Thyroid gland (tissue), 4 donors: ENCODE results near the gene EFHD2.

Experiments
- CTCF ChIP-seq, 6 experiments: fragments of 200-600 bp in 3 of 6; fragments of 450-650 bp in 3 of 6; sonication (generic) in 3 of 6; IDR thresholded peaks; one replicate each; pipeline ENCODE4 v1.5.1; 2016 to 2019; ENCODE audit warnings: antibody characterized with exemption in 6 of 6, mild to moderate bottlenecking in 2 of 6, inconsistent platforms in 1 of 6, moderate library complexity in 1 of 6
- POLR2A ChIP-seq, 2 donors: fragments of 450-650 bp; IDR thresholded peaks; one replicate each; pipeline ENCODE4 v1.6.1; 2017; ENCODE audit warnings: antibody characterized with exemption in 2 of 2, mild to moderate bottlenecking in 2 of 2, moderate library complexity in 1 of 2

GRCh38 chr1:15432324-15432723 is 22.6 kb downstream of the EFHD2 start:
- TF ChIP-seq CTCF (IDR thresholded peaks at IDR 0.05): no peak
- TF ChIP-seq POLR2A (IDR thresholded peaks at IDR 0.05): no peak
